ENCODE data around the gene CCDC81.

GRCh38 chr11:86408845-86409244 is 34.2 kb downstream of the CCDC81 start:
- TF ChIP-seq CTCF (IDR thresholded peaks at IDR 0.05; ENCODE audit: low read depth, low read length, poor library complexity, severe bottlenecking) (no peak), EZH2phosphoT487 (IDR thresholded peaks at IDR 0.05; ENCODE audit: borderline replicate concordance, low read length) (no peak)
